HL-60 (cell line): Measurements from ENCODE around the gene FNDC3B.

Experiments
- GABPA ChIP-seq: IDR thresholded peaks from 2 replicates; pipeline ENCODE4 v1.6.1; 2012; ENCODE audit warnings: low read depth
- POLR2AphosphoS5 ChIP-seq: IDR thresholded peaks from 2 replicates; pipeline ENCODE4 v1.6.1; 2012; ENCODE audit warnings: low read depth
- REST ChIP-seq: IDR thresholded peaks from 2 replicates; pipeline ENCODE4 v1.6.1; 2012; ENCODE audit warnings: low read depth; ENCODE audit not compliant: insufficient replicate concordance
- SPI1 ChIP-seq: IDR thresholded peaks from 2 replicates; pipeline ENCODE4 v1.6.1; 2012; ENCODE audit warnings: low read depth, mild to moderate bottlenecking, borderline replicate concordance
- TF ChIP-seq, protein P1 (sequence below): IDR thresholded peaks from one replicate; pipeline ENCODE4 v1.5.1; 2011; ENCODE audit warnings: low read length, control low read depth, inconsistent platforms; ENCODE audit not compliant: insufficient read depth

GRCh38 chr3:172286548-172287148 is 247.3 kb downstream of the FNDC3B start:
- TF ChIP-seq, protein P1, sequence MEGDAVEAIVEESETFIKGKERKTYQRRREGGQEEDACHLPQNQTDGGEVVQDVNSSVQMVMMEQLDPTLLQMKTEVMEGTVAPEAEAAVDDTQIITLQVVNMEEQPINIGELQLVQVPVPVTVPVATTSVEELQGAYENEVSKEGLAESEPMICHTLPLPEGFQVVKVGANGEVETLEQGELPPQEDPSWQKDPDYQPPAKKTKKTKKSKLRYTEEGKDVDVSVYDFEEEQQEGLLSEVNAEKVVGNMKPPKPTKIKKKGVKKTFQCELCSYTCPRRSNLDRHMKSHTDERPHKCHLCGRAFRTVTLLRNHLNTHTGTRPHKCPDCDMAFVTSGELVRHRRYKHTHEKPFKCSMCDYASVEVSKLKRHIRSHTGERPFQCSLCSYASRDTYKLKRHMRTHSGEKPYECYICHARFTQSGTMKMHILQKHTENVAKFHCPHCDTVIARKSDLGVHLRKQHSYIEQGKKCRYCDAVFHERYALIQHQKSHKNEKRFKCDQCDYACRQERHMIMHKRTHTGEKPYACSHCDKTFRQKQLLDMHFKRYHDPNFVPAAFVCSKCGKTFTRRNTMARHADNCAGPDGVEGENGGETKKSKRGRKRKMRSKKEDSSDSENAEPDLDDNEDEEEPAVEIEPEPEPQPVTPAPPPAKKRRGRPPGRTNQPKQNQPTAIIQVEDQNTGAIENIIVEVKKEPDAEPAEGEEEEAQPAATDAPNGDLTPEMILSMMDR, result no peak
- no peak for TF ChIP-seq POLR2AphosphoS5
- no peak for TF ChIP-seq GABPA
- no peak for TF ChIP-seq SPI1
- no peak for TF ChIP-seq REST
